HCT116 (cell line): ENCODE data around the gene ASS1.

Source experiments
- CEBPB ChIP-seq: IDR thresholded peaks from 2 replicates; pipeline ENCODE4 v1.6.1; 2012; ENCODE audit warnings: low read depth
- FOSL1 ChIP-seq: IDR thresholded peaks from 2 replicates; pipeline ENCODE4 v1.6.1; 2012; ENCODE audit warnings: low read depth
- JUND ChIP-seq: IDR thresholded peaks from 2 replicates; pipeline ENCODE4 v1.6.1; 2012
- POLR2A ChIP-seq: IDR thresholded peaks from 2 replicates; pipeline ENCODE4 v1.7.0; 2011; ENCODE audit warnings: borderline replicate concordance; ENCODE audit not compliant: insufficient read depth, insufficient read length; ENCODE audit errors: extremely low read depth
- POLR2AphosphoS5 ChIP-seq: IDR thresholded peaks from 2 replicates; pipeline ENCODE4 v1.6.1; 2011; ENCODE audit warnings: mild to moderate bottlenecking, low read depth, low read length, moderate library complexity
- RAD21 ChIP-seq: IDR thresholded peaks from 2 replicates; pipeline ENCODE4 v1.6.1; 2012; ENCODE audit warnings: low read depth, mild to moderate bottlenecking
- SRF ChIP-seq: IDR thresholded peaks from 2 replicates; pipeline ENCODE4 v1.6.1; 2012; ENCODE audit warnings: low read depth
- TCF7L2 ChIP-seq: IDR thresholded peaks from 2 replicates; pipeline ENCODE4 v1.7.0; 2011; ENCODE audit warnings: borderline replicate concordance, inconsistent platforms; ENCODE audit not compliant: insufficient read depth, insufficient read length; ENCODE audit errors: extremely low read depth
- TF ChIP-seq, protein P1 (sequence below), 3 experiments: fragments of 200-600 bp in 1 of 3; sonication (generic) in 1 of 3; IDR thresholded peaks in 2 of 3; conservative IDR thresholded peaks in 1 of 3; 2 replicates each; pipeline ENCODE4 v1.5.1; 2012 to 2017; ENCODE audit warnings: low read depth in 2 of 3, low read length in 2 of 3, antibody characterized with exemption in 1 of 3, borderline replicate concordance in 1 of 3, control low read depth in 1 of 3, mild to moderate bottlenecking in 1 of 3, mixed read lengths in 1 of 3, mixed run types in 1 of 3, moderate library complexity in 1 of 3; ENCODE audit not compliant: insufficient read depth in 1 of 3
- TF ChIP-seq, protein P2 (sequence below): IDR thresholded peaks from 2 replicates; pipeline ENCODE4 v1.6.1; 2012
- TF ChIP-seq, protein P3 (sequence below): IDR thresholded peaks from 2 replicates; pipeline ENCODE4 v1.6.1; 2012; ENCODE audit warnings: low read depth
- TF ChIP-seq, protein P4 (sequence below): IDR thresholded peaks from 2 replicates; pipeline ENCODE4 v1.6.1; 2011; ENCODE audit warnings: mild to moderate bottlenecking, low read length, moderate library complexity; ENCODE audit not compliant: insufficient replicate concordance; ENCODE audit errors: extremely low read depth

DNA sequence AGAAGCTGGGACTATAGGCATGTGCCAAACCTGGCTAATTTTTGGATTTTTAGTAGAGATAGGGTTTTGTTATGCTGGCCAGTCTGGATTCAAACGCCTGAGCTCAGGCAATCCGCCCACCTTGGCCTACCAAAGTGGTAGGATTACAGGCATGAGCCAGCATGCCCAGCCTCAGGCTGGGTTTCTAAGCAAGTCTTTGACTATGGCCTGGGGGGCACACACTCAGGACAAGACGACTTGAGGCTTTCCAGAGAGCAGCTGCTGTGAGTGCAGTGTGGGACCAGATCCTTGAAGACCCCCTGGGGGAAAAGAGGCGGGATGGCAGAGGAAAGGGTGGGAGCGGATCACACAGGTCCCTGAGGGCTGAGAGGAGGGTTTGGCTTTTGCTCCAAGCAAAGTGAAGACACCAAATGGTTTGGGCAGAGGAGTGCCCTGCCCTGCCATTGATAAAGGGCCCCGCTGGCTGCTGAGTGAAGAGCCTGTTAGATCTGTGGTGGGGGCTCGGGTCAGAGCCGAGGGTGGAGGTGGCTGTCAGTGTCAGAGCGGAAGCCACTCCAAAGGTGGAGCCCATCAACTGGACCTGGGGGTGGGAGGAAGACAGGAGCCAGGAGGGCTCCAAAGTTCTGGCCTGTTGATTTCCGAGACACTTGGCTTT, 87.8 kb downstream of the ASS1 start:
- TF ChIP-seq, protein P1, sequence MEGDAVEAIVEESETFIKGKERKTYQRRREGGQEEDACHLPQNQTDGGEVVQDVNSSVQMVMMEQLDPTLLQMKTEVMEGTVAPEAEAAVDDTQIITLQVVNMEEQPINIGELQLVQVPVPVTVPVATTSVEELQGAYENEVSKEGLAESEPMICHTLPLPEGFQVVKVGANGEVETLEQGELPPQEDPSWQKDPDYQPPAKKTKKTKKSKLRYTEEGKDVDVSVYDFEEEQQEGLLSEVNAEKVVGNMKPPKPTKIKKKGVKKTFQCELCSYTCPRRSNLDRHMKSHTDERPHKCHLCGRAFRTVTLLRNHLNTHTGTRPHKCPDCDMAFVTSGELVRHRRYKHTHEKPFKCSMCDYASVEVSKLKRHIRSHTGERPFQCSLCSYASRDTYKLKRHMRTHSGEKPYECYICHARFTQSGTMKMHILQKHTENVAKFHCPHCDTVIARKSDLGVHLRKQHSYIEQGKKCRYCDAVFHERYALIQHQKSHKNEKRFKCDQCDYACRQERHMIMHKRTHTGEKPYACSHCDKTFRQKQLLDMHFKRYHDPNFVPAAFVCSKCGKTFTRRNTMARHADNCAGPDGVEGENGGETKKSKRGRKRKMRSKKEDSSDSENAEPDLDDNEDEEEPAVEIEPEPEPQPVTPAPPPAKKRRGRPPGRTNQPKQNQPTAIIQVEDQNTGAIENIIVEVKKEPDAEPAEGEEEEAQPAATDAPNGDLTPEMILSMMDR (IDR thresholded peaks at IDR 0.05 in 2 of 3, conservative IDR thresholded peaks at IDR 0.05 in 1 of 3; ENCODE audit: borderline replicate concordance in 1 of 3, insufficient read depth in 1 of 3, low read depth in 2 of 3, low read length in 2 of 3) = no peak
- TF ChIP-seq POLR2A = no peak
- TF ChIP-seq POLR2AphosphoS5 = no peak
- TF ChIP-seq, protein P2, sequence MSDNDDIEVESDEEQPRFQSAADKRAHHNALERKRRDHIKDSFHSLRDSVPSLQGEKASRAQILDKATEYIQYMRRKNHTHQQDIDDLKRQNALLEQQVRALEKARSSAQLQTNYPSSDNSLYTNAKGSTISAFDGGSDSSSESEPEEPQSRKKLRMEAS = no peak
- TF ChIP-seq RAD21 = no peak
- no peak for TF ChIP-seq SRF
- TF ChIP-seq TCF7L2 = no peak
- no peak for TF ChIP-seq JUND
- TF ChIP-seq, protein P3, sequence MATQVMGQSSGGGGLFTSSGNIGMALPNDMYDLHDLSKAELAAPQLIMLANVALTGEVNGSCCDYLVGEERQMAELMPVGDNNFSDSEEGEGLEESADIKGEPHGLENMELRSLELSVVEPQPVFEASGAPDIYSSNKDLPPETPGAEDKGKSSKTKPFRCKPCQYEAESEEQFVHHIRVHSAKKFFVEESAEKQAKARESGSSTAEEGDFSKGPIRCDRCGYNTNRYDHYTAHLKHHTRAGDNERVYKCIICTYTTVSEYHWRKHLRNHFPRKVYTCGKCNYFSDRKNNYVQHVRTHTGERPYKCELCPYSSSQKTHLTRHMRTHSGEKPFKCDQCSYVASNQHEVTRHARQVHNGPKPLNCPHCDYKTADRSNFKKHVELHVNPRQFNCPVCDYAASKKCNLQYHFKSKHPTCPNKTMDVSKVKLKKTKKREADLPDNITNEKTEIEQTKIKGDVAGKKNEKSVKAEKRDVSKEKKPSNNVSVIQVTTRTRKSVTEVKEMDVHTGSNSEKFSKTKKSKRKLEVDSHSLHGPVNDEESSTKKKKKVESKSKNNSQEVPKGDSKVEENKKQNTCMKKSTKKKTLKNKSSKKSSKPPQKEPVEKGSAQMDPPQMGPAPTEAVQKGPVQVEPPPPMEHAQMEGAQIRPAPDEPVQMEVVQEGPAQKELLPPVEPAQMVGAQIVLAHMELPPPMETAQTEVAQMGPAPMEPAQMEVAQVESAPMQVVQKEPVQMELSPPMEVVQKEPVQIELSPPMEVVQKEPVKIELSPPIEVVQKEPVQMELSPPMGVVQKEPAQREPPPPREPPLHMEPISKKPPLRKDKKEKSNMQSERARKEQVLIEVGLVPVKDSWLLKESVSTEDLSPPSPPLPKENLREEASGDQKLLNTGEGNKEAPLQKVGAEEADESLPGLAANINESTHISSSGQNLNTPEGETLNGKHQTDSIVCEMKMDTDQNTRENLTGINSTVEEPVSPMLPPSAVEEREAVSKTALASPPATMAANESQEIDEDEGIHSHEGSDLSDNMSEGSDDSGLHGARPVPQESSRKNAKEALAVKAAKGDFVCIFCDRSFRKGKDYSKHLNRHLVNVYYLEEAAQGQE = no peak
- no peak for TF ChIP-seq FOSL1
- TF ChIP-seq, protein P4, sequence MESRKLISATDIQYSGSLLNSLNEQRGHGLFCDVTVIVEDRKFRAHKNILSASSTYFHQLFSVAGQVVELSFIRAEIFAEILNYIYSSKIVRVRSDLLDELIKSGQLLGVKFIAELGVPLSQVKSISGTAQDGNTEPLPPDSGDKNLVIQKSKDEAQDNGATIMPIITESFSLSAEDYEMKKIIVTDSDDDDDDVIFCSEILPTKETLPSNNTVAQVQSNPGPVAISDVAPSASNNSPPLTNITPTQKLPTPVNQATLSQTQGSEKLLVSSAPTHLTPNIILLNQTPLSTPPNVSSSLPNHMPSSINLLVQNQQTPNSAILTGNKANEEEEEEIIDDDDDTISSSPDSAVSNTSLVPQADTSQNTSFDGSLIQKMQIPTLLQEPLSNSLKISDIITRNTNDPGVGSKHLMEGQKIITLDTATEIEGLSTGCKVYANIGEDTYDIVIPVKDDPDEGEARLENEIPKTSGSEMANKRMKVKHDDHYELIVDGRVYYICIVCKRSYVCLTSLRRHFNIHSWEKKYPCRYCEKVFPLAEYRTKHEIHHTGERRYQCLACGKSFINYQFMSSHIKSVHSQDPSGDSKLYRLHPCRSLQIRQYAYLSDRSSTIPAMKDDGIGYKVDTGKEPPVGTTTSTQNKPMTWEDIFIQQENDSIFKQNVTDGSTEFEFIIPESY = no peak
- no peak for TF ChIP-seq CEBPB
